ENCODE results near the gene PLIN5. TPM values are rescaled to one million over a fixed set of nuclear protein-coding genes. Genes with fewer than 3 reads are reported as not detected.
"Not testable (repeated sequence)": the region's sequence is repeated elsewhere in the genome, so short reads cannot be mapped to it uniquely, and the experiment has no call there.

Gene PLIN5
- total and polyA plus RNA-seq, 2 donors, result 1.4 to 5.7 TPM

GRCh38 chr19:4531562-4532165, 3.4 kb downstream of the PLIN5 start:
- Histone ChIP-seq H3K36me3 (ENCODE audit: insufficient read depth) (no peaks in the 10 kb centered on the region), H3K27ac (ENCODE audit: low read depth) (no peak overlapping the region), H3K4me3 (ENCODE audit: low read depth, low read length) (no peak overlapping the region), H3K4me1 (ENCODE audit: insufficient read depth) (no peaks in the 10 kb centered on the region)
- 59% methylated on average over 28 of the region's 28 CpGs for WGBS
- no peak for DNase-seq (ENCODE audit: extremely low spot score)

GRCh38 chr19:4529924-4530522, 5.0 kb downstream of the PLIN5 start:
- WGBS, result 78% methylated on average over 14 of the region's 14 CpGs
- no peak for DNase-seq (ENCODE audit: extremely low spot score)

GRCh38 chr19:4528843-4529242, 6.2 kb downstream of the PLIN5 start:
- H3K36me3 ChIP-seq (ENCODE audit: insufficient read depth), result no peaks in the 10 kb centered on the region
- H3K27ac ChIP-seq (ENCODE audit: low read depth), result no peak overlapping the region
- no peak overlapping the region for H3K4me3 ChIP-seq (ENCODE audit: low read depth, low read length)
- 77% methylated on average over 15 of the region's 15 CpGs for WGBS
- H3K4me1 ChIP-seq (ENCODE audit: insufficient read depth), result no peaks in the 10 kb centered on the region
- DNase-seq (ENCODE audit: extremely low spot score), result no peak

More at GRCh38 chr19:4529924-4530522, 5.0 kb downstream of the PLIN5 start:
- no peak overlapping the region for H3K4me3 ChIP-seq (ENCODE audit: low read depth, low read length)
- no peaks in the 10 kb centered on the region for H3K36me3 ChIP-seq (ENCODE audit: insufficient read depth)
- no peaks in the 10 kb centered on the region for H3K4me1 ChIP-seq (ENCODE audit: insufficient read depth)
- no peak overlapping the region for H3K27ac ChIP-seq (ENCODE audit: low read depth)

- not testable (repeated sequence) for H3K4me3 ChIP-seq (ENCODE audit: low read depth, low read length); H3K27ac ChIP-seq (ENCODE audit: low read depth); H3K4me1 ChIP-seq (ENCODE audit: insufficient read depth); H3K36me3 ChIP-seq (ENCODE audit: insufficient read depth); DNase-seq (ENCODE audit: extremely low spot score)
- 84% methylated on average over 8 of the region's 8 CpGs for WGBS
Observed at GRCh38 chr19:4527377-4527776, 7.6 kb downstream of the PLIN5 start.

GRCh38 chr19:4525563-4526002, 9.4 kb downstream of the PLIN5 start:
- DNase-seq (ENCODE audit: extremely low spot score), result no peak
- no peak overlapping the region for H3K27ac ChIP-seq (ENCODE audit: low read depth)
- WGBS, result 76% methylated on average over 23 of the region's 23 CpGs
- H3K4me1 ChIP-seq (ENCODE audit: insufficient read depth), result no peaks in the 10 kb centered on the region
- H3K36me3 ChIP-seq (ENCODE audit: insufficient read depth), result no peaks in the 10 kb centered on the region
- H3K4me3 ChIP-seq (ENCODE audit: low read depth, low read length), result no peak overlapping the region

GRCh38 chr19:4524808-4525562, 10.0 kb downstream of the PLIN5 start:
- H3K36me3 ChIP-seq (ENCODE audit: insufficient read depth), result no peaks in the 10 kb centered on the region

GRCh38 chr19:4523306-4524110, 11.5 kb downstream of the PLIN5 start:
- no peak for DNase-seq (ENCODE audit: extremely low spot score)
- no peaks in the 10 kb centered on the region for H3K4me1 ChIP-seq (ENCODE audit: insufficient read depth)
- WGBS, result 76% methylated on average over 53 of the region's 53 CpGs
- no peaks in the 10 kb centered on the region for H3K36me3 ChIP-seq (ENCODE audit: insufficient read depth)
- H3K4me3 ChIP-seq (ENCODE audit: low read depth, low read length), result no peak overlapping the region
- no peak overlapping the region for H3K27ac ChIP-seq (ENCODE audit: low read depth)

More at GRCh38 chr19:4524808-4525562, 10.0 kb downstream of the PLIN5 start:
- 66% methylated on average over 23 of the region's 23 CpGs for WGBS
- no peak for DNase-seq (ENCODE audit: extremely low spot score)
- H3K27ac ChIP-seq (ENCODE audit: low read depth), result no peak overlapping the region
- H3K4me1 ChIP-seq (ENCODE audit: insufficient read depth), result no peaks in the 10 kb centered on the region
- H3K4me3 ChIP-seq (ENCODE audit: low read depth, low read length), result no peak overlapping the region

- 87% methylated on average over 15 of the region's 15 CpGs for WGBS
- no peaks in the 10 kb centered on the region for H3K4me1 ChIP-seq (ENCODE audit: insufficient read depth)
- DNase-seq (ENCODE audit: extremely low spot score), result no peak
- no peak overlapping the region for H3K27ac ChIP-seq (ENCODE audit: low read depth)
- H3K36me3 ChIP-seq (ENCODE audit: insufficient read depth), result no peaks in the 10 kb centered on the region
- H3K4me3 ChIP-seq (ENCODE audit: low read depth, low read length), result no peak overlapping the region
Observed at GRCh38 chr19:4522291-4523002, 12.6 kb downstream of the PLIN5 start.

- 84% methylated on average over 5 of the region's 5 CpGs for WGBS
- Histone ChIP-seq H3K27ac (ENCODE audit: low read depth) (no peak overlapping the region), H3K36me3 (ENCODE audit: insufficient read depth) (no peaks in the 10 kb centered on the region), H3K4me1 (ENCODE audit: insufficient read depth) (no peaks in the 10 kb centered on the region), H3K4me3 (ENCODE audit: low read depth, low read length) (no peak overlapping the region)
- no peak for DNase-seq (ENCODE audit: extremely low spot score)
Observed at GRCh38 chr19:4521888-4522242, 13.2 kb downstream of the PLIN5 start.

- no peak overlapping the region for H3K4me3 ChIP-seq (ENCODE audit: low read depth, low read length)
- no peaks in the 10 kb centered on the region for H3K36me3 ChIP-seq (ENCODE audit: insufficient read depth)
- no peak for DNase-seq (ENCODE audit: extremely low spot score)
- no peak overlapping the region for H3K27ac ChIP-seq (ENCODE audit: low read depth)
- no peaks in the 10 kb centered on the region for H3K4me1 ChIP-seq (ENCODE audit: insufficient read depth)
- 83% methylated on average over 11 of the region's 11 CpGs for WGBS
Observed at GRCh38 chr19:4521170-4521887, 13.7 kb downstream of the PLIN5 start.

GRCh38 chr19:4519521-4520277, 15.3 kb downstream of the PLIN5 start:
- Histone ChIP-seq H3K27ac (ENCODE audit: low read depth) (peak overlapping the region; percentile 51), H3K4me1 (ENCODE audit: insufficient read depth) (no peaks in the 10 kb centered on the region), H3K4me3 (ENCODE audit: low read depth, low read length) (no peak overlapping the region), H3K36me3 (ENCODE audit: insufficient read depth) (no peaks in the 10 kb centered on the region)
- WGBS, result 35% methylated on average over 9 of the region's 9 CpGs
- no peak for DNase-seq (ENCODE audit: extremely low spot score)

GRCh38 chr19:4519172-4519496, 15.9 kb downstream of the PLIN5 start:
- peak overlapping the region; percentile 45 for H3K27ac ChIP-seq (ENCODE audit: low read depth)
- WGBS, result 75% methylated on average over 6 of the region's 6 CpGs
- no peaks in the 10 kb centered on the region for H3K4me1 ChIP-seq (ENCODE audit: insufficient read depth)
- no peak for DNase-seq (ENCODE audit: extremely low spot score)
- no peak overlapping the region for H3K4me3 ChIP-seq (ENCODE audit: low read depth, low read length)
- H3K36me3 ChIP-seq (ENCODE audit: insufficient read depth), result no peaks in the 10 kb centered on the region

Data from urinary bladder (tissue), 4 donors.